HepG2 (cell line): ENCODE data around the gene MIS18BP1. TPM values are rescaled to one million over a fixed set of nuclear protein-coding genes. Genes with fewer than 3 reads are reported as not detected.
A peak's percentile ranks its signal among the peaks of the same experiment; 100 is the strongest.

Experiments
- ATAC-seq: fragments of 200-7000 bp; cut with Tn5 transposase; 3 replicates; pipeline ENCODE4 v1.9.1; 2020; ENCODE audit warnings: mild to moderate bottlenecking, moderate library complexity
- BruUV-seq: library from RNA; stranded (reverse); fragments of 400-500 nt; replicated peaks from 2 replicates; lab custom pipeline; 2021; lab: Mats Ljungman, UMichigan
- CTCF ChIA-PET: fragments of 300-600 bp; formaldehyde crosslinking; extraction: SDS; loops from one replicate; lab custom pipeline; 2021; ENCODE audit warnings: low total read pairs, inconsistent platforms, low intra/inter-chr PET ratio; lab: Yijun Ruan, JAX
- POLR2A ChIA-PET: fragments of 350-600 bp; sonication (Branson Sonifier 250); formaldehyde crosslinking; loops from one replicate; lab custom pipeline; 2020; ENCODE audit warnings: antibody characterized with exemption, inconsistent platforms; lab: Yijun Ruan, JAX
- DNase-seq: peaks from one replicate; pipeline ENCODE4 v3.0.0-alpha.2; 2015; ENCODE audit warnings: low spot score
- FAIRE-seq: peaks from 3 replicates; lab custom pipeline; 2011; peaks lifted over from hg19 to GRCh38; lab: Jason Lieb, UNC
- H2AFZ ChIP-seq: one replicate; pipeline ENCODE4 v1.6.1; 2011; ENCODE audit warnings: low read length, inconsistent platforms
- H3K27ac ChIP-seq: fragments of 300-600 bp; 3 replicates; pipeline ENCODE4 v1.8.0; 2011; ENCODE audit warnings: mixed run types, mild to moderate bottlenecking, mixed read lengths, low read length, inconsistent platforms; ENCODE audit not compliant: insufficient read depth; ENCODE audit errors: extremely low read length
- H3K27me3 ChIP-seq, 2 experiments: fragments of 200-600 bp in 1 of 2; 2 replicates in 1 of 2; 3 replicates in 1 of 2; pipeline versions ENCODE4 v1.6.0 to v1.8.0; 2011; ENCODE audit warnings: low read length in 2 of 2, mild to moderate bottlenecking in 2 of 2, moderate library complexity in 2 of 2, inconsistent platforms in 1 of 2; ENCODE audit not compliant: insufficient read depth in 2 of 2, control insufficient read depth in 1 of 2
- H3K36me3 ChIP-seq, 2 experiments: fragments of 200-600 bp in 1 of 2; replicated peaks in 1 of 2; 2 replicates in 1 of 2; 3 replicates in 1 of 2; pipeline versions ENCODE4 v1.5.1 to v1.8.0; 2011; ENCODE audit warnings: low read length in 2 of 2, inconsistent platforms in 1 of 2; ENCODE audit not compliant: insufficient read depth in 2 of 2, control insufficient read depth in 1 of 2
- H3K4me1 ChIP-seq: 2 replicates; pipeline ENCODE4 v1.5.1; 2012; ENCODE audit warnings: low read length, inconsistent platforms; ENCODE audit not compliant: insufficient read depth
- H3K4me2 ChIP-seq: 2 replicates; pipeline ENCODE4 v1.6.0; 2011; ENCODE audit warnings: low read depth, low read length, inconsistent platforms
- H3K4me3 ChIP-seq, 3 experiments: fragments of 200-600 bp in 1 of 3; sonication (generic), shearing (Covaris generic) in 1 of 3; replicated peaks in 1 of 3; 2 replicates each; pipeline ENCODE4 v1.5.1; 2011 to 2016; ENCODE audit warnings: low read length in 3 of 3, inconsistent platforms in 2 of 3, low read depth in 2 of 3, mild to moderate bottlenecking in 2 of 3, control low read depth in 1 of 3, mixed read lengths in 1 of 3; ENCODE audit not compliant: insufficient read depth in 1 of 3
- H3K79me2 ChIP-seq: one replicate; pipeline ENCODE4 v1.6.1; 2011; ENCODE audit warnings: low read length, inconsistent platforms; ENCODE audit not compliant: insufficient read depth
- H3K9ac ChIP-seq: 2 replicates; pipeline ENCODE4 v1.6.0; 2011; ENCODE audit warnings: mild to moderate bottlenecking, low read depth, low read length, inconsistent platforms; ENCODE audit not compliant: insufficient read depth
- H3K9me3 ChIP-seq: 2 replicates; pipeline ENCODE4 v1.5.1; 2012; ENCODE audit warnings: mild to moderate bottlenecking, low read length
- H4K20me1 ChIP-seq: 2 replicates; pipeline ENCODE4 v1.6.0; 2011; ENCODE audit warnings: inconsistent platforms, mild to moderate bottlenecking, low read length, moderate library complexity; ENCODE audit not compliant: insufficient read depth
- FOSL1 ChIP-seq: sonication (generic); formaldehyde crosslinking; IDR thresholded peaks from 2 replicates; pipeline ENCODE4 v1.9.0; 2021; ENCODE audit warnings: missing genetic modification reagents, borderline replicate concordance
- FOSL2 ChIP-seq: sonication (generic); formaldehyde crosslinking; IDR thresholded peaks from 2 replicates; pipeline ENCODE4 v1.4.0; 2020; ENCODE audit warnings: missing genetic modification reagents
- HES4 ChIP-seq: sonication (generic); formaldehyde crosslinking; IDR thresholded peaks from 2 replicates; pipeline ENCODE4 v1.9.0; 2021; ENCODE audit warnings: mild to moderate bottlenecking, missing genetic modification reagents, borderline replicate concordance
- KDM1A ChIP-seq: IDR thresholded peaks from 2 replicates; pipeline ENCODE4 v1.6.1; 2016; ENCODE audit warnings: missing compliant biosample characterization
- NR2C2 ChIP-seq: sonication (generic); formaldehyde crosslinking; IDR thresholded peaks from 2 replicates; pipeline ENCODE4 v1.4.0; 2020; ENCODE audit warnings: missing genetic modification reagents, mild to moderate bottlenecking, moderate library complexity, borderline replicate concordance
- NR2F1 ChIP-seq, 2 experiments: fragments of 450-650 bp in 1 of 2; formaldehyde crosslinking in 1 of 2; IDR thresholded peaks; 2 replicates each; pipeline versions ENCODE4 v1.5.0 to v1.6.1; 2016 to 2020; ENCODE audit warnings: mild to moderate bottlenecking in 1 of 2, missing compliant biosample characterization in 1 of 2, missing genetic modification reagents in 1 of 2, moderate library complexity in 1 of 2
- NR2F6 ChIP-seq, 2 experiments: IDR thresholded peaks; 2 replicates each; pipeline ENCODE4 v1.6.1; 2016; ENCODE audit warnings: antibody characterized with exemption in 1 of 2, mild to moderate bottlenecking in 1 of 2
- PBX3 ChIP-seq: sonication (generic); formaldehyde crosslinking; IDR thresholded peaks from 2 replicates; pipeline ENCODE4 v1.8.1; 2023; ENCODE audit warnings: missing genetic modification reagents, inconsistent platforms, borderline replicate concordance
- POGZ ChIP-seq: sonication (generic); formaldehyde crosslinking; IDR thresholded peaks from 2 replicates; pipeline ENCODE4 v1.4.0; 2020; ENCODE audit warnings: mild to moderate bottlenecking, missing genetic modification reagents
- TEAD3 ChIP-seq: optimal IDR thresholded peaks from 2 replicates; pipeline ENCODE3; 2016; ENCODE audit warnings: borderline replicate concordance
- TERF1 ChIP-seq: sonication (generic); formaldehyde crosslinking; IDR thresholded peaks from 2 replicates; pipeline ENCODE4 v1.8.0; 2022; ENCODE audit warnings: mild to moderate bottlenecking, missing genetic modification reagents, moderate library complexity
- ZMYM3 ChIP-seq: sonication (generic); formaldehyde crosslinking; IDR thresholded peaks from 2 replicates; pipeline ENCODE4 v1.5.1; 2020; ENCODE audit warnings: mild to moderate bottlenecking, missing genetic modification reagents
- ZNF431 ChIP-seq: sonication (generic); formaldehyde crosslinking; IDR thresholded peaks from 2 replicates; pipeline ENCODE4 v1.9.0; 2022; ENCODE audit warnings: missing genetic modification reagents, low read depth, mild to moderate bottlenecking, borderline replicate concordance
- ZNF564 ChIP-seq: sonication (generic); formaldehyde crosslinking; IDR thresholded peaks from 2 replicates; pipeline ENCODE4 v1.8.1; 2023; ENCODE audit warnings: mild to moderate bottlenecking, missing genetic modification reagents
- ZNF607 ChIP-seq: sonication (generic); formaldehyde crosslinking; IDR thresholded peaks from 2 replicates; pipeline ENCODE4 v1.5.1; 2020; ENCODE audit warnings: missing genetic modification reagents, mild to moderate bottlenecking, borderline replicate concordance
- ZSCAN30 ChIP-seq: sonication (generic); formaldehyde crosslinking; IDR thresholded peaks from 2 replicates; pipeline ENCODE4 v1.5.0; 2020; ENCODE audit warnings: mild to moderate bottlenecking, missing genetic modification reagents
- WGBS: methylation state at CpG from one replicate; pipeline ENCODE4 v1.1.6; 2017; ENCODE audit warnings: low lambda C conversion rate; 5-methylcytosine and 5-hydroxymethylcytosine counted together
- in situ Hi-C: cut with HindIII; loops from 2 replicates; pipeline ENCODE4 v1.10.0; 2017; ENCODE audit warnings: low pct_unique_long_range_greater_than_20kb; ENCODE audit not compliant: extremely low pct_ligation_motif_present
- intact Hi-C: fragments of 100-400 bp; cut with micrococcal nuclease; formaldehyde crosslinking; loops from one replicate; pipeline ENCODE4 v1.10.0; 2022; ENCODE audit not compliant: unreplicated experiment
- polyA plus RNA-seq, 8 experiments: library from polyadenylated mRNA; depleted of rRNA in 3 of 8; stranded (reverse) in 7 of 8; unstranded in 1 of 8; fragments of >200 nt; fragmentation: Illumina TruSeq in 4 of 8; extraction: Trizol in 4 of 8; gene quantifications; 2 replicates each; pipeline versions ENCODE4 v1.2.1 to v1.2.3, GENCODE V29; 2011 to 2016; ENCODE audit warnings: low read depth in 4 of 8, missing spikeins in 1 of 8, mixed read lengths in 1 of 8; ENCODE audit not compliant: insufficient read depth in 1 of 8
- total RNA-seq, 5 experiments: library from RNA; depleted of rRNA; stranded (reverse); fragments of >200 nt; fragmentation: Illumina TruSeq; extraction: Trizol; gene quantifications; 2 replicates each; pipeline ENCODE4 v1.2.3, GENCODE V29; 2016; ENCODE audit warnings: low read depth in 1 of 5
- TF ChIP-seq, protein P1 (sequence below): sonication (generic); formaldehyde crosslinking; IDR thresholded peaks from 2 replicates; pipeline ENCODE4 v1.5.0; 2020; ENCODE audit warnings: mild to moderate bottlenecking, missing genetic modification reagents
- TF ChIP-seq, protein P2 (sequence below): sonication (generic); formaldehyde crosslinking; IDR thresholded peaks from 2 replicates; pipeline ENCODE4 v1.4.0; 2020; ENCODE audit warnings: missing genetic modification reagents
- TF ChIP-seq, protein P3 (sequence below): sonication (generic); formaldehyde crosslinking; IDR thresholded peaks from 2 replicates; pipeline ENCODE4 v1.4.0; 2020; ENCODE audit warnings: missing genetic modification reagents, low read depth, mild to moderate bottlenecking, borderline replicate concordance

Gene MIS18BP1
- total and polyA plus RNA-seq, 2 of the 13 experiments (the other 11 are each of a cell fraction or from before 2014, with no cell fraction given): 9.5 to 36.4 TPM

- 89% methylated on average over 1 of the region's 1 CpG for WGBS
- FAIRE-seq: no peak
- Histone ChIP-seq H3K9ac (no peak overlapping the region), H3K27me3 (no peaks in the 10 kb centered on the region), H3K4me3 (no peak overlapping the region), H3K9me3 (no peaks in the 10 kb centered on the region), H3K4me2 (no peak overlapping the region), H2AFZ (no peak overlapping the region), H3K27ac (no peak overlapping the region), H3K4me1 (peaks cover 39% of the 10 kb centered on the region), H3K79me2 (peaks cover 95% of the 10 kb centered on the region), H3K36me3 (peaks cover 0 to 3% of the 10 kb centered on the region in 2 experiments; a peak in 1 of 5 replicates), H4K20me1 (no peaks in the 10 kb centered on the region)
- ChIA-PET CTCF (interaction anchor here (0.6 kb wide), 1 partner anchor 10 kb away, joined by 3 read pairs; no protein-coding TSS in a partner anchor), POLR2A (interaction anchor here (1.3 kb wide), 1 partner anchor 350 kb away, joined by 3 read pairs; a partner anchor contains a TSS)
- in situ Hi-C loops (no loop called here), intact Hi-C loops (no loop called here)
- no peak for ATAC-seq
- no TSS peak for BruUV-seq
- peak; percentile 25 for DNase-seq
- TF ChIP-seq ZMYM3: peak; percentile 67; the same call in 1 of the 2 replicates
- no peak for TF ChIP-seq ZNF431
- TF ChIP-seq FOSL2: peak; percentile 94
- TF ChIP-seq FOSL1: peak; percentile 64
- TF ChIP-seq ZNF564 (CRISPR knock-in tag): no peak
- peak in 1 of 2 experiments; percentile 75; a peak in 2 of 4 replicates for TF ChIP-seq NR2F1 (CRISPR knock-in tag; IDR thresholded peaks at IDR 0.05)
- no peak for TF ChIP-seq PBX3 (CRISPR knock-in tag)
- TF ChIP-seq HES4 (CRISPR knock-in tag): no peak
- peak; percentile 41; the same call in 1 of the 2 replicates for TF ChIP-seq KDM1A (CRISPR knock-in tag)
- TF ChIP-seq, protein P1, sequence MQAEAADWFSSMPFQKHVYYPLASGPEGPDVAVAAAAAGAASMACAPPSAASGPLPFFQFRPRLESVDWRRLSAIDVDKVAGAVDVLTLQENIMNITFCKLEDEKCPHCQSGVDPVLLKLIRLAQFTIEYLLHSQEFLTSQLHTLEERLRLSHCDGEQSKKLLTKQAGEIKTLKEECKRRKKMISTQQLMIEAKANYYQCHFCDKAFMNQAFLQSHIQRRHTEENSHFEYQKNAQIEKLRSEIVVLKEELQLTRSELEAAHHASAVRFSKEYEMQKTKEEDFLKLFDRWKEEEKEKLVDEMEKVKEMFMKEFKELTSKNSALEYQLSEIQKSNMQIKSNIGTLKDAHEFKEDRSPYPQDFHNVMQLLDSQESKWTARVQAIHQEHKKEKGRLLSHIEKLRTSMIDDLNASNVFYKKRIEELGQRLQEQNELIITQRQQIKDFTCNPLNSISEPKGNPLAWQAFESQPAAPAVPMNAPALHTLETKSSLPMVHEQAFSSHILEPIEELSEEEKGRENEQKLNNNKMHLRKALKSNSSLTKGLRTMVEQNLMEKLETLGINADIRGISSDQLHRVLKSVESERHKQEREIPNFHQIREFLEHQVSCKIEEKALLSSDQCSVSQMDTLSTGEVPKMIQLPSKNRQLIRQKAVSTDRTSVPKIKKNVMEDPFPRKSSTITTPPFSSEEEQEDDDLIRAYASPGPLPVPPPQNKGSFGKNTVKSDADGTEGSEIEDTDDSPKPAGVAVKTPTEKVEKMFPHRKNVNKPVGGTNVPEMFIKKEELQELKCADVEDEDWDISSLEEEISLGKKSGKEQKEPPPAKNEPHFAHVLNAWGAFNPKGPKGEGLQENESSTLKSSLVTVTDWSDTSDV (CRISPR knock-in tag): no peak
- TF ChIP-seq ZSCAN30 (CRISPR knock-in tag): no peak
- TF ChIP-seq TERF1: no peak
- TF ChIP-seq TEAD3 (CRISPR knock-in tag): peak; percentile 69
- TF ChIP-seq, protein P2, sequence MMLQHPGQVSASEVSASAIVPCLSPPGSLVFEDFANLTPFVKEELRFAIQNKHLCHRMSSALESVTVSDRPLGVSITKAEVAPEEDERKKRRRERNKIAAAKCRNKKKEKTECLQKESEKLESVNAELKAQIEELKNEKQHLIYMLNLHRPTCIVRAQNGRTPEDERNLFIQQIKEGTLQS (CRISPR knock-in tag): peak; percentile 79
- TF ChIP-seq NR2C2: peak; percentile 26; the same call in 1 of the 2 replicates
- TF ChIP-seq, protein P3, sequence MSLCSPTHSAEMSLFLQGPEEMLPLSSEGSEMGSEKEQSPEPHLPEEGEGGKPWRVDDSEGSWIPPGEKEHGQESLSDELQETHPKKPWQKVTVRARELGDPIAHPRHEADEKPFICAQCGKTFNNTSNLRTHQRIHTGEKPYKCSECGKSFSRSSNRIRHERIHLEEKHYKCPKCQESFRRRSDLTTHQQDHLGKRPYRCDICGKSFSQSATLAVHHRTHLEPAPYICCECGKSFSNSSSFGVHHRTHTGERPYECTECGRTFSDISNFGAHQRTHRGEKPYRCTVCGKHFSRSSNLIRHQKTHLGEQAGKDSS (CRISPR knock-in tag): no peak
- no peak for TF ChIP-seq ZNF607 (CRISPR knock-in tag)
- peak; percentile 57 for TF ChIP-seq NR2F6 (IDR thresholded peaks at IDR 0.05)
- TF ChIP-seq NR2F6 (CRISPR knock-in tag; IDR thresholded peaks at IDR 0.05): peak; percentile 87
- peak; percentile 29; the same call in 1 of the 2 replicates for TF ChIP-seq POGZ (CRISPR knock-in tag)
Measured at GRCh38 chr14:45247427-45247826, 5.6 kb downstream of the MIS18BP1 start.
